SK-N-SH (cell line): ENCODE results near the gene TTC38. TPM values are rescaled to one million over a fixed set of nuclear protein-coding genes. Genes with fewer than 3 reads are reported as not detected.

Experiments used
- CTCF ChIA-PET: fragments of 300-600, 350-600 bp; formaldehyde crosslinking; extraction: SDS; loops from one replicate; lab custom pipeline; 2021; lab: Yijun Ruan, JAX
- POLR2A ChIA-PET: fragments of 350-600 bp; sonication (Branson Sonifier 250); formaldehyde crosslinking; extraction: SDS; loops from one replicate; lab custom pipeline; 2020; ENCODE audit warnings: antibody characterized with exemption, inconsistent platforms; lab: Yijun Ruan, JAX
- DNase-seq: peaks from one replicate; pipeline ENCODE4 v3.0.0; 2012
- H2AFZ ChIP-seq: fragments of 200-600 bp; sonication (generic); 2 replicates; pipeline ENCODE4 v1.8.1; 2016; ENCODE audit warnings: antibody characterized with exemption, mild to moderate bottlenecking, low read depth
- H3F3A ChIP-seq: fragments of 200-600 bp; sonication (generic); replicated peaks from 2 replicates; pipeline ENCODE3; 2016; ENCODE audit warnings: antibody characterized with exemption, mild to moderate bottlenecking; ENCODE audit not compliant: insufficient read depth
- H3K27ac ChIP-seq, 2 experiments: fragments of 200-500 bp in 1 of 2; fragments of 200-600 bp in 1 of 2; sonication (Bioruptor generic) in 1 of 2; sonication (generic), shearing (Covaris generic) in 1 of 2; 2 replicates each; pipeline versions ENCODE4 v1.5.1 to v1.6.1; 2014 to 2016; ENCODE audit warnings: low read depth in 2 of 2, inconsistent platforms in 1 of 2, low read length in 1 of 2, mild to moderate bottlenecking in 1 of 2, mixed read lengths in 1 of 2
- H3K27me3 ChIP-seq: fragments of 200-600 bp; sonication (generic), shearing (Covaris generic); 2 replicates; pipeline ENCODE4 v1.6.1; 2016; ENCODE audit warnings: mixed run types; ENCODE audit not compliant: insufficient read depth
- H3K36me3 ChIP-seq, 2 experiments: fragments of 200-500 bp in 1 of 2; fragments of 200-600 bp in 1 of 2; sonication (Bioruptor generic) in 1 of 2; sonication (generic) in 1 of 2; replicated peaks in 1 of 2; 2 replicates each; pipeline versions ENCODE3 to v1.5.1; 2014 to 2016; ENCODE audit warnings: low read length in 1 of 2, mild to moderate bottlenecking in 1 of 2; ENCODE audit not compliant: insufficient read depth in 2 of 2, control insufficient read depth in 1 of 2
- H3K4me1 ChIP-seq, 2 experiments: fragments of 200-500 bp in 1 of 2; fragments of 200-600 bp in 1 of 2; sonication (Bioruptor generic) in 1 of 2; sonication (generic), shearing (Covaris generic) in 1 of 2; 2 replicates each; pipeline versions ENCODE4 v1.5.1 to v1.6.1; 2014 to 2016; ENCODE audit warnings: low read depth in 1 of 2, low read length in 1 of 2, mixed run types in 1 of 2; ENCODE audit not compliant: insufficient read depth in 2 of 2, control insufficient read depth in 1 of 2
- H3K4me2 ChIP-seq: fragments of 200-600 bp; sonication (generic), shearing (Covaris generic); 2 replicates; pipeline ENCODE4 v1.6.1; 2017; ENCODE audit warnings: mixed run types
- H3K4me3 ChIP-seq, 2 experiments: fragments of 200-500 bp in 1 of 2; fragments of 200-600 bp in 1 of 2; sonication (Bioruptor generic) in 1 of 2; sonication (generic), shearing (Covaris generic) in 1 of 2; 2 replicates each; pipeline versions ENCODE4 v1.5.1 to v1.8.1; 2014 to 2016; ENCODE audit warnings: low read depth in 2 of 2, inconsistent platforms in 1 of 2, low read length in 1 of 2, mild to moderate bottlenecking in 1 of 2, mixed read lengths in 1 of 2, moderate library complexity in 1 of 2
- H3K79me2 ChIP-seq: fragments of 200-600 bp; sonication (generic); 2 replicates; pipeline ENCODE4 v1.8.1; 2017; ENCODE audit warnings: mild to moderate bottlenecking; ENCODE audit not compliant: insufficient read depth
- H3K9ac ChIP-seq: fragments of 200-600 bp; sonication (generic); 2 replicates; pipeline ENCODE4 v1.6.1; 2017; ENCODE audit warnings: mixed run types
- H3K9me2 ChIP-seq: fragments of 200-600 bp; sonication (generic); 2 replicates; pipeline ENCODE4 v1.6.1; 2017; ENCODE audit warnings: mixed run types
- H3K9me3 ChIP-seq: fragments of 200-600 bp; sonication (generic); 2 replicates; pipeline ENCODE4 v1.6.1; 2017; ENCODE audit warnings: mixed run types, mild to moderate bottlenecking, moderate library complexity
- H4K20me1 ChIP-seq: fragments of 200-600 bp; sonication (generic); 2 replicates; pipeline ENCODE4 v1.6.1; 2017; ENCODE audit warnings: mild to moderate bottlenecking, mixed run types; ENCODE audit not compliant: insufficient read depth
- CHD2 ChIP-seq: fragments of 150-350 bp; IDR thresholded peaks from 2 replicates; pipeline ENCODE4 v1.6.1; 2018; ENCODE audit warnings: low read length; ENCODE audit not compliant: partially characterized antibody
- CTCF ChIP-seq: fragments of 200-600 bp; sonication (generic); IDR thresholded peaks from 2 replicates; pipeline ENCODE4 v1.6.1; 2017; ENCODE audit warnings: antibody characterized with exemption, mild to moderate bottlenecking, moderate library complexity
- ELF1 ChIP-seq: IDR thresholded peaks from 2 replicates; pipeline ENCODE4 v1.4.0; 2012
- EZH2phosphoT487 ChIP-seq: fragments of 200-600 bp; sonication (generic); IDR thresholded peaks from 2 replicates; pipeline ENCODE4 v1.6.1; 2017; ENCODE audit warnings: low read depth, mixed run types, mild to moderate bottlenecking, antibody characterized with exemption, moderate library complexity, borderline replicate concordance
- FOSL2 ChIP-seq: IDR thresholded peaks from 2 replicates; pipeline ENCODE4 v1.4.0; 2012; ENCODE audit warnings: low read depth, mild to moderate bottlenecking, moderate library complexity, borderline replicate concordance
- GABPA ChIP-seq: IDR thresholded peaks from 2 replicates; pipeline ENCODE4 v1.4.0; 2012; ENCODE audit warnings: low read depth, mild to moderate bottlenecking
- IRF3 ChIP-seq: fragments of 150-350 bp; IDR thresholded peaks from 2 replicates; pipeline ENCODE4 v1.6.1; 2016; ENCODE audit warnings: mild to moderate bottlenecking, low read depth, low read length
- MAX ChIP-seq: IDR thresholded peaks from 2 replicates; pipeline ENCODE4 v1.4.0; 2012; ENCODE audit warnings: low read depth
- NFIC ChIP-seq: IDR thresholded peaks from 2 replicates; pipeline ENCODE4 v1.4.0; 2012; ENCODE audit warnings: borderline replicate concordance
- PBX3 ChIP-seq: IDR thresholded peaks from 2 replicates; pipeline ENCODE4; 2012
- RAD21 ChIP-seq: IDR thresholded peaks from 2 replicates; pipeline ENCODE4 v1.6.1; 2012; ENCODE audit warnings: mild to moderate bottlenecking, low read length
- REST ChIP-seq: IDR thresholded peaks from 2 replicates; pipeline ENCODE4 v1.6.1; 2012; ENCODE audit warnings: mild to moderate bottlenecking, low read depth, low read length, moderate library complexity
- RXRA ChIP-seq: IDR thresholded peaks from 2 replicates; pipeline ENCODE4 v1.4.0; 2012; ENCODE audit warnings: low read depth, mild to moderate bottlenecking, borderline replicate concordance
- TAF1 ChIP-seq: IDR thresholded peaks from 2 replicates; pipeline ENCODE4 v1.6.1; 2012; ENCODE audit warnings: low read depth, mild to moderate bottlenecking, low read length, moderate library complexity, borderline replicate concordance
- TCF12 ChIP-seq: IDR thresholded peaks from 2 replicates; pipeline ENCODE4 v1.4.0; 2012
- USF2 ChIP-seq: fragments of 150-350 bp; IDR thresholded peaks from 2 replicates; pipeline ENCODE4 v1.6.1; 2017; ENCODE audit warnings: antibody characterized with exemption, low read length, low read depth, borderline replicate concordance
- YY1 ChIP-seq: IDR thresholded peaks from 2 replicates; pipeline ENCODE4 v1.4.0; 2012; ENCODE audit warnings: low read depth, mild to moderate bottlenecking
- ZBTB33 ChIP-seq: IDR thresholded peaks from 2 replicates; pipeline ENCODE4 v1.4.0; 2012; ENCODE audit warnings: low read depth, borderline replicate concordance
- WGBS: methylation state at CpG from one replicate; pipeline ENCODE4 v1.1.6; 2017; ENCODE audit warnings: low lambda C conversion rate; 5-methylcytosine and 5-hydroxymethylcytosine counted together
- polyA plus RNA-seq, 3 experiments: library from polyadenylated mRNA; depleted of rRNA; stranded (reverse); fragments of >200 nt; gene quantifications; 2 replicates each; pipeline ENCODE4 v1.2.3, GENCODE V29; 2012

The TTC38 gene
- polyA plus RNA-seq, 1 of the 3 experiments (the other 2 are of a cell fraction) = 24.0 TPM

GRCh38 chr22:46315976-46316375 lies 48.2 kb downstream of the TTC38 start (continued):
- TF ChIP-seq EZH2phosphoT487 (no peak), USF2 (no peak), CHD2 (no peak)

GRCh38 chr22:46317646-46318045 lies 49.8 kb downstream of the TTC38 start:
- H3K4me3 ChIP-seq = no peak overlapping the region
- H3K27ac ChIP-seq = no peak overlapping the region
- TF ChIP-seq ELF1 (no peak), CTCF (no peak), PBX3 (no peak), FOSL2 (no peak), NFIC (no peak), GABPA (no peak), TAF1 (no peak), YY1 (no peak), RXRA (no peak), TCF12 (no peak), IRF3 (no peak), CHD2 (no peak), ZBTB33 (no peak), REST (no peak), RAD21 (no peak), MAX (no peak)
- no peaks in the 10 kb centered on the region for H3K27me3 ChIP-seq
- H3K9me3 ChIP-seq = no peaks in the 10 kb centered on the region
- H3F3A ChIP-seq = peaks cover 5% of the 10 kb centered on the region
- peaks cover 66% of the 10 kb centered on the region for H3K79me2 ChIP-seq
- H3K4me1 ChIP-seq = no peaks in the 10 kb centered on the region; a peak in 1 of 4 replicates
- H3K9me2 ChIP-seq = no peaks in the 10 kb centered on the region
- peaks cover 11 to 14% of the 10 kb centered on the region in 2 experiments for H3K36me3 ChIP-seq
- CTCF ChIA-PET = interaction anchor here (0.8 to 6.1 kb wide), 9 partner anchors 11 to 323 kb away, joined by 3 to 69 read pairs (median 3); no protein-coding TSS in a partner anchor
- WGBS = 96% methylated on average over 19 of the region's 20 CpGs
- POLR2A ChIA-PET = no interaction called here
- H3K4me2 ChIP-seq = no peak overlapping the region
- no peak overlapping the region for H3K9ac ChIP-seq
- H4K20me1 ChIP-seq = no peaks in the 10 kb centered on the region
- no peak overlapping the region for H2AFZ ChIP-seq
- DNase-seq = no peak
